Measurements from ENCODE around the gene SLC34A1.

Gene SLC34A1

DNA sequence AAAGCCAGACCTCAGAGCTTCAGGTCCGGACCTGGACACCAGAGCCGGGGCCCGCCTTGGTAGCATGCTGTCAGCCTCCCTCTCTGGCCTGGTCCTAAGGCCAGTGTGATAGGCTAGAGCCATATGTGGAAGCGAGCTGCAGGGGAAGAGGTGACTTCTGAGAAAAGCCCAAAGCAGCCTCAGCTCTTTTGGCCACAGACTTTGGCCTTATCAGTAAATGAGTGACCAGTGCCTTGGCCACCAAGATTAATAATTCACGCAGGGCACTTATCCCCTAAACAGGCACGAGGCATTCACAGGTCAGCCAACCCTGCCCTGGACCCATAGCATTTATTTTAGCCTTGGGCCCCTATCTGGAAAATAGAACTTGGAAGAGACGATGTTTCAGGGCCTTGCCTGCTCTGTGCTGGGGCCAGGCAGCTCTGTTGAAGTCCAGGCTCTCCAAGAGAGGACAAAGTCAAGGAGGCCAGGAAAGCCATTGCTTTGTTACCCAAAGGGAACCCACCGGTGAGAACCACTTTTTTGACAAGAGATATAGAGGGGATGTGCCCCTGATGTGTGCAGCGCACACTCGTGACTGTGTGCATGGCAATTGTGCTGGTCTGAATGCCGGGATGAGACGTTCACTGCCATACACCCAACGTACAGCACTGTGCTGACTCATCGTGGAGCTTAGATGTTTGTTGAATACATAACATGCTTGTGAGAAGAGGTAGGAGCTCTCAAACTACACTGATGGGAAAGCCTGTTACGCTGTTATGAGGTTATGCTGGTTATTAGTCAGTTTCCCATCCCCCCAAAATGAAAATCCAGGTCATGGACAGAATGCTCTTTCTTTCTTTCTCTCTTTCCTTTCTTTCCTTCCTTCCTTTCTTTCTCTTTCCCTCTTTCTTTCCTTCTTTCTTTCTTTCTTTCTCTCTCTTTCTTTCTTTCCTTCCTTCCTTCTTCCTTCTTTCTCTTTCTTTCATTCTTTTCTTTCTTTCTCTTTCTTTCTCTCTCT is 5.0 kb upstream of the SLC34A1 start:
- H3K4me3 ChIP-seq (ENCODE audit: low read depth, low read length) = no peak overlapping the region
- no peaks in the 10 kb centered on the region for H3K4me1 ChIP-seq
- no peak for DNase-seq
- H3K36me3 ChIP-seq = no peaks in the 10 kb centered on the region
- no peaks in the 10 kb centered on the region for H3K9me3 ChIP-seq
- H3K27me3 ChIP-seq = no peaks in the 10 kb centered on the region
- TF ChIP-seq, protein P1, sequence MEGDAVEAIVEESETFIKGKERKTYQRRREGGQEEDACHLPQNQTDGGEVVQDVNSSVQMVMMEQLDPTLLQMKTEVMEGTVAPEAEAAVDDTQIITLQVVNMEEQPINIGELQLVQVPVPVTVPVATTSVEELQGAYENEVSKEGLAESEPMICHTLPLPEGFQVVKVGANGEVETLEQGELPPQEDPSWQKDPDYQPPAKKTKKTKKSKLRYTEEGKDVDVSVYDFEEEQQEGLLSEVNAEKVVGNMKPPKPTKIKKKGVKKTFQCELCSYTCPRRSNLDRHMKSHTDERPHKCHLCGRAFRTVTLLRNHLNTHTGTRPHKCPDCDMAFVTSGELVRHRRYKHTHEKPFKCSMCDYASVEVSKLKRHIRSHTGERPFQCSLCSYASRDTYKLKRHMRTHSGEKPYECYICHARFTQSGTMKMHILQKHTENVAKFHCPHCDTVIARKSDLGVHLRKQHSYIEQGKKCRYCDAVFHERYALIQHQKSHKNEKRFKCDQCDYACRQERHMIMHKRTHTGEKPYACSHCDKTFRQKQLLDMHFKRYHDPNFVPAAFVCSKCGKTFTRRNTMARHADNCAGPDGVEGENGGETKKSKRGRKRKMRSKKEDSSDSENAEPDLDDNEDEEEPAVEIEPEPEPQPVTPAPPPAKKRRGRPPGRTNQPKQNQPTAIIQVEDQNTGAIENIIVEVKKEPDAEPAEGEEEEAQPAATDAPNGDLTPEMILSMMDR (IDR thresholded peaks at IDR 0.05; ENCODE audit: low read depth, low read length) = no peak

DNA sequence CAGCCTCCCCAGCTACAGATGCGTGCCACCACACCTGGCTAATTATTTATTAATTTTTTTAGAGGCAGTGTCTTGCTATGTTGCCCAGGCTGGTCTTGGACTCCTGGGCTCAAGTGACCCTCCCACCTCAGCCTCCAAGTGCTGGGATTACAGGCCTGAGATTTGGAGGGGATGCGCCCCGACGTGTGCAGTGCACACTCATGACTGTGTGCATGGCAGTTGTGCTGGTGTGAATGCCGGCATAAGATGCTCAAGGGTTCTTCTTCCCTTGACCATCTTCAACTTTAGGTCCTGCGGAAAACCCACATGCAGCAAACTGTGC is 3.5 kb upstream of the SLC34A1 start:
- Histone ChIP-seq H3K36me3 (no peaks in the 10 kb centered on the region), H3K4me1 (no peaks in the 10 kb centered on the region), H3K27me3 (no peaks in the 10 kb centered on the region), H3K9me3 (no peaks in the 10 kb centered on the region), H3K4me3 (ENCODE audit: low read depth, low read length) (no peak overlapping the region)
- DNase-seq = no peak
- TF ChIP-seq, protein P1 (IDR thresholded peaks at IDR 0.05; ENCODE audit: low read depth, low read length) = no peak

DNA sequence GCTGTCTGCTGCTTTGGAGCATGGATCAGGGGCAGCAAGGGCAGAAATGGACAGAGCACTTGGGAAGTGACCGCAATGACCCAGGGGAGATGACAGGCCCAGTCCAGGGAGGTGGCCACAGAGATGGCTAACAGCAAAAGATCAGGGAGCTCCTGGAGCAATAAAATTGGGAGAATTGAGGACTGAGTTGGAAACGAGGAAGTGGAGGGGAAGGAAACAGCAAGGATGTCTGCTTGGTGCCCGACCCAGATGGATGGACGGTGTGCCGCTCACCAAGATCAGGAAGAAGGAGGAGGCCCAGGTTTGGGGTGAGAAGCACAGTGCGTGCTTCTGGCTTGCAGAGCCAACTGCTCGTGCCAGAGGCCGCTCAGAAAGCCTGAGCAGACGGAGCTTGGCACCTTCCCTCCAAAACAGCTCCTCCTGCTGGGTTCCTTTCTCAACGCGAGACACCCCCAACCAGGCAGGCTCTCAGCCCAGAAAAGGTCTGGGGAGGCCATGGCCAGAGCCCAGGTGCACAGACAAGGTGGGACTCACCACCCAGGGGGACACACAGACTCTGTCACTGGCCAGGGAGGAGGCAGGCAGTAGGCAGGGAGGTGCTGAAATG is 1.7 kb upstream of the SLC34A1 start:
- H3K9me3 ChIP-seq = no peaks in the 10 kb centered on the region
- H3K4me3 ChIP-seq (ENCODE audit: low read depth, low read length) = no peak overlapping the region
- no peaks in the 10 kb centered on the region for H3K4me1 ChIP-seq
- no peaks in the 10 kb centered on the region for H3K27me3 ChIP-seq
- H3K36me3 ChIP-seq = no peaks in the 10 kb centered on the region
- TF ChIP-seq, protein P1 (IDR thresholded peaks at IDR 0.05; ENCODE audit: low read depth, low read length) = peak; percentile 40; the same call in 1 of the 2 replicates
- peak; percentile 43 for DNase-seq

DNA sequence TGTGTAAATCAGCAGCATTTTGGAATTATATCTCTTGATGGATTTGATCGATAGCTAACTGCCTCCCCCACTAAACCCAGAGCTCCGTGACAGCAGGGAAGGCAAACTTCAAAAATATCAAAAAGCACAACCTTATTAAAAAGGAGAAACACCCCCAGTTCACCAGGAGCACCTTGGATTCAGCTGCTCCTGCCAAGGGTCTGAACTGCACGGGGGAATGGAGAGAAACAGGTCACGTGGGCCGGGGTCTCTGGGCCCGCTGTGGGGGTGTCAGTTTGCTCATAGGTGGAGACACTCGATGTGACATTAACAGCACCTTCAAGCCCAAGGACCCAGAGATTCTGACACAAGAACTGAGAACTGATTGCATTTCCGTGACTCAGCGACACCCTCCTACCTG is 1.1 kb upstream of the SLC34A1 start:
- Histone ChIP-seq H3K4me3 (ENCODE audit: low read depth, low read length) (no peak overlapping the region), H3K9me3 (no peaks in the 10 kb centered on the region), H3K4me1 (no peaks in the 10 kb centered on the region), H3K27me3 (no peaks in the 10 kb centered on the region), H3K36me3 (no peaks in the 10 kb centered on the region)
- no peak for DNase-seq
- TF ChIP-seq, protein P1 (IDR thresholded peaks at IDR 0.05; ENCODE audit: low read depth, low read length) = no peak

DNA sequence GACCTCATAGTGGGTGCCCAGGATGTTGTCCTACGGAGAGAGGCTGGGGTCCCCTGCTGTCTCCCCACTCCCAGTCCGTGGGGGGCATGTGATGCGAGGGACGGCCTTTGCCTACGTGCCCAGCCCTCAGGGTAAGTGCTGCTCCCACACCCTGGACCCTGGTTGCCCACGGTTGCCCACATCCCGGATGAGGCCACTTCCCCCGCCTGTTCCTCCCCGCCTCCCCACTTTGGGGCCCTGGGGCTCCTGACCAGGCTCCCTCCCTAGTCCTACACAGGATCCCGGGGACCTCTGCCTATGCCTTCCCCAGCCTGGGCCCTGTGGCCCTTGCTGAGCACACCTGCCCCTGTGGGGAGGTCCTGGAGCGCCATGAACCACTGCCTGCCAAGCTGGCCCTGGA is 1.5 kb downstream of the SLC34A1 start:
- no peaks in the 10 kb centered on the region for H3K27me3 ChIP-seq
- no peaks in the 10 kb centered on the region for H3K9me3 ChIP-seq
- no peaks in the 10 kb centered on the region for H3K36me3 ChIP-seq
- no peaks in the 10 kb centered on the region for H3K4me1 ChIP-seq
- DNase-seq = no peak
- TF ChIP-seq, protein P1 (IDR thresholded peaks at IDR 0.05; ENCODE audit: low read depth, low read length) = no peak
- H3K4me3 ChIP-seq (ENCODE audit: low read depth, low read length) = no peak overlapping the region

DNA sequence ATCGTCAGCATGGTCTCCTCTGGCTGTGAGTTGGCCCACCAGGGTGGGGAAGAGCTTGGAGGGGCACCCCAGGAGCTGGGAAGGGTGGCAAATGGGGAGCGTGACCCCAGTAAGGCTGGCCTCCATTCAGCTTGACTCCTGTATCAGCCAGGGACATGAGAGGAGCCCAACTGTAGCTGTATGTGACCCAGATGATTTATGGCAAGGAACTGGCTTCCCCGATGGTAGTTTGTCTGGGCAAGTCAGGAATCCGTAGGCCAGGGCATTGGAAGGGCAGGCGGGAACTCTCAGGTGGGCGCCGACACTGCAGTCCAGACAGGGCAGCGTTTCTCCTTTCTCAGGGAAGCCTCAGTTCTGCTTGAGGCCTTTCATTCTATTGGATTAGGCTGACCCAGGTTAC is 2.3 kb downstream of the SLC34A1 start:
- Histone ChIP-seq H3K4me3 (ENCODE audit: low read depth, low read length) (no peak overlapping the region), H3K9me3 (no peaks in the 10 kb centered on the region), H3K4me1 (no peaks in the 10 kb centered on the region), H3K27me3 (no peaks in the 10 kb centered on the region), H3K36me3 (no peaks in the 10 kb centered on the region)
- no peak for DNase-seq
- TF ChIP-seq, protein P1 (IDR thresholded peaks at IDR 0.05; ENCODE audit: low read depth, low read length) = no peak
